GM12878 (cell line): ENCODE data around the gene C19orf73. TPM values are rescaled to one million over a fixed set of nuclear protein-coding genes. Genes with fewer than 3 reads are reported as not detected.

Experiments used
- ASH2L ChIP-seq: fragments of 300-600, 200-600 bp; sonication (generic); IDR thresholded peaks from 2 replicates; pipeline ENCODE4 v1.6.1; 2017; ENCODE audit warnings: low read depth, mild to moderate bottlenecking, borderline replicate concordance
- ATF7 ChIP-seq: fragments of 450-650 bp; IDR thresholded peaks from 2 replicates; pipeline ENCODE4 v1.6.1; 2016; ENCODE audit warnings: low read depth, mild to moderate bottlenecking
- BACH1 ChIP-seq: fragments of 450-650 bp; IDR thresholded peaks from 2 replicates; pipeline ENCODE4 v1.6.1; 2017; ENCODE audit warnings: mild to moderate bottlenecking, borderline replicate concordance
- BCLAF1 ChIP-seq: fragments of 450-650 bp; IDR thresholded peaks from 2 replicates; pipeline ENCODE4 v1.6.1; 2017; ENCODE audit warnings: antibody characterized with exemption, mild to moderate bottlenecking, moderate library complexity
- CBFB ChIP-seq: IDR thresholded peaks from 2 replicates; pipeline ENCODE4 v1.6.1; 2016; ENCODE audit warnings: antibody characterized with exemption, low read depth
- CHD2 ChIP-seq: IDR thresholded peaks from 2 replicates; pipeline ENCODE4 v1.6.1; 2011; ENCODE audit warnings: low read depth, low read length, improper control_type of control experiment, borderline replicate concordance
- CUX1 ChIP-seq: IDR thresholded peaks from 2 replicates; pipeline ENCODE4 v1.6.1; 2012; ENCODE audit warnings: improper control_type of control experiment, low read depth, low read length; ENCODE audit not compliant: insufficient replicate concordance
- GABPA ChIP-seq: IDR thresholded peaks from 2 replicates; pipeline ENCODE4 v1.6.1; 2014; ENCODE audit warnings: antibody characterized with exemption, low read depth, mild to moderate bottlenecking, inconsistent platforms
- IKZF2 ChIP-seq, 2 experiments: fragments of 450-650 bp; IDR thresholded peaks; 2 replicates each; pipeline ENCODE4 v1.6.1; 2017; ENCODE audit warnings: mild to moderate bottlenecking in 2 of 2, moderate library complexity in 2 of 2
- NBN ChIP-seq: fragments of 450-650 bp; IDR thresholded peaks from 2 replicates; pipeline ENCODE4 v1.6.1; 2016
- NR2C1 ChIP-seq: fragments of 450-650 bp; IDR thresholded peaks from 2 replicates; pipeline ENCODE4 v1.6.1; 2017; ENCODE audit warnings: antibody characterized with exemption, mild to moderate bottlenecking, moderate library complexity
- NRF1 ChIP-seq: conservative IDR thresholded peaks from 2 replicates; pipeline ENCODE4 v1.6.1; 2011; ENCODE audit warnings: mild to moderate bottlenecking, low read depth, low read length, improper control_type of control experiment
- PAX8 ChIP-seq: fragments of 450-650 bp; IDR thresholded peaks from 2 replicates; pipeline ENCODE4 v1.6.1; 2017; ENCODE audit warnings: mild to moderate bottlenecking, moderate library complexity
- RELA ChIP-seq: fragments of 450-650 bp; IDR thresholded peaks from 2 replicates; pipeline ENCODE4 v1.8.0; 2014; ENCODE audit warnings: borderline replicate concordance; ENCODE audit not compliant: partially characterized antibody
- SMARCA5 ChIP-seq: fragments of 450-650 bp; IDR thresholded peaks from 2 replicates; pipeline ENCODE4 v1.6.1; 2017; ENCODE audit warnings: mild to moderate bottlenecking
- STAT3 ChIP-seq: IDR thresholded peaks from 2 replicates; pipeline ENCODE4 v1.6.1; 2011; ENCODE audit warnings: low read depth, low read length, improper control_type of control experiment
- TCF12 ChIP-seq: IDR thresholded peaks from 2 replicates; pipeline ENCODE4 v1.6.1; 2011; ENCODE audit warnings: low read depth, mild to moderate bottlenecking, low read length
- ZBED1 ChIP-seq: IDR thresholded peaks from 2 replicates; pipeline ENCODE4 v1.6.1; 2016; ENCODE audit warnings: borderline replicate concordance
- polyA plus RNA-seq, 11 experiments: library from polyadenylated mRNA; depleted of rRNA in 4 of 11; unstranded in 6 of 11; stranded (reverse) in 5 of 11; fragments of >200 nt; fragmentation: Nextera tagmentation in 4 of 11; fragmentation: Illumina TruSeq in 1 of 11; extraction: Ambion mirVana in 4 of 11; extraction: Trizol in 1 of 11; gene quantifications; 1 replicate in 1 of 11; 2 replicates in 10 of 11; pipeline versions ENCODE4 v1.2.1 to v1.2.3, GENCODE V29; 2011 to 2016; ENCODE audit warnings: inconsistent platforms in 2 of 11, missing spikeins in 2 of 11, low read depth in 1 of 11
- total RNA-seq, 4 experiments: library from RNA; depleted of rRNA in 3 of 4; stranded (reverse); fragments of >200 nt in 3 of 4; fragmentation: Illumina TruSeq in 1 of 4; extraction: Trizol in 1 of 4; gene quantifications; 2 replicates each; pipeline versions ENCODE4 v1.2.1 to v1.2.3, GENCODE V29; 2013 to 2021
- TF ChIP-seq, protein P1 (sequence below): fragments of 450-650 bp; IDR thresholded peaks from 2 replicates; pipeline ENCODE4 v1.6.1; 2017; ENCODE audit warnings: mild to moderate bottlenecking, moderate library complexity

C19orf73 gene
- total and polyA plus RNA-seq, 10 of the 15 experiments (the other 5 are each of a cell fraction or from before 2014, with no cell fraction given): 0.20 to 2.0 (median 0.80) TPM

GRCh38 chr19:49118565-49119410 lies at the start of gene C19orf73 (continued):
- TF ChIP-seq CUX1 (no peak), NRF1 (no peak), RELA (peak; percentile 69), CBFB (no peak), CHD2 (peak; percentile 72), SMARCA5 (peak; percentile 85; the same call in 1 of the 2 replicates), STAT3 (no peak), BCLAF1 (peak; percentile 91), ASH2L (no peak), ATF7 (peak; percentile 99), TCF12 (no peak), GABPA (no peak), NR2C1 (peak; percentile 38; the same call in 1 of the 2 replicates), BACH1 (peak; percentile 98), IKZF2 (IDR thresholded peaks at IDR 0.05) (peak; percentile 23 to 48; a peak in 3 of 4 replicates), NBN (peak; percentile 98), ZBED1 (no peak), PAX8 (no peak)
- TF ChIP-seq, protein P1, sequence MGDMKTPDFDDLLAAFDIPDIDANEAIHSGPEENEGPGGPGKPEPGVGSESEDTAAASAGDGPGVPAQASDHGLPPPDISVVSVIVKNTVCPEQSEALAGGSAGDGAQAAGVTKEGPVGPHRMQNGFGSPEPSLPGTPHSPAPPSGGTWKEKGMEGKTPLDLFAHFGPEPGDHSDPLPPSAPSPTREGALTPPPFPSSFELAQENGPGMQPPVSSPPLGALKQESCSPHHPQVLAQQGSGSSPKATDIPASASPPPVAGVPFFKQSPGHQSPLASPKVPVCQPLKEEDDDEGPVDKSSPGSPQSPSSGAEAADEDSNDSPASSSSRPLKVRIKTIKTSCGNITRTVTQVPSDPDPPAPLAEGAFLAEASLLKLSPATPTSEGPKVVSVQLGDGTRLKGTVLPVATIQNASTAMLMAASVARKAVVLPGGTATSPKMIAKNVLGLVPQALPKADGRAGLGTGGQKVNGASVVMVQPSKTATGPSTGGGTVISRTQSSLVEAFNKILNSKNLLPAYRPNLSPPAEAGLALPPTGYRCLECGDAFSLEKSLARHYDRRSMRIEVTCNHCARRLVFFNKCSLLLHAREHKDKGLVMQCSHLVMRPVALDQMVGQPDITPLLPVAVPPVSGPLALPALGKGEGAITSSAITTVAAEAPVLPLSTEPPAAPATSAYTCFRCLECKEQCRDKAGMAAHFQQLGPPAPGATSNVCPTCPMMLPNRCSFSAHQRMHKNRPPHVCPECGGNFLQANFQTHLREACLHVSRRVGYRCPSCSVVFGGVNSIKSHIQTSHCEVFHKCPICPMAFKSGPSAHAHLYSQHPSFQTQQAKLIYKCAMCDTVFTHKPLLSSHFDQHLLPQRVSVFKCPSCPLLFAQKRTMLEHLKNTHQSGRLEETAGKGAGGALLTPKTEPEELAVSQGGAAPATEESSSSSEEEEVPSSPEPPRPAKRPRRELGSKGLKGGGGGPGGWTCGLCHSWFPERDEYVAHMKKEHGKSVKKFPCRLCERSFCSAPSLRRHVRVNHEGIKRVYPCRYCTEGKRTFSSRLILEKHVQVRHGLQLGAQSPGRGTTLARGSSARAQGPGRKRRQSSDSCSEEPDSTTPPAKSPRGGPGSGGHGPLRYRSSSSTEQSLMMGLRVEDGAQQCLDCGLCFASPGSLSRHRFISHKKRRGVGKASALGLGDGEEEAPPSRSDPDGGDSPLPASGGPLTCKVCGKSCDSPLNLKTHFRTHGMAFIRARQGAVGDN: peak; percentile 81; the same call in 1 of the 2 replicates
